ENCODE data around the gene MAMDC4. TPM values are rescaled to one million over a fixed set of nuclear protein-coding genes. Genes with fewer than 3 reads are reported as not detected.

Gene MAMDC4
- total RNA-seq, 1 donor from 2014 or later, result 0.52 TPM

DNA sequence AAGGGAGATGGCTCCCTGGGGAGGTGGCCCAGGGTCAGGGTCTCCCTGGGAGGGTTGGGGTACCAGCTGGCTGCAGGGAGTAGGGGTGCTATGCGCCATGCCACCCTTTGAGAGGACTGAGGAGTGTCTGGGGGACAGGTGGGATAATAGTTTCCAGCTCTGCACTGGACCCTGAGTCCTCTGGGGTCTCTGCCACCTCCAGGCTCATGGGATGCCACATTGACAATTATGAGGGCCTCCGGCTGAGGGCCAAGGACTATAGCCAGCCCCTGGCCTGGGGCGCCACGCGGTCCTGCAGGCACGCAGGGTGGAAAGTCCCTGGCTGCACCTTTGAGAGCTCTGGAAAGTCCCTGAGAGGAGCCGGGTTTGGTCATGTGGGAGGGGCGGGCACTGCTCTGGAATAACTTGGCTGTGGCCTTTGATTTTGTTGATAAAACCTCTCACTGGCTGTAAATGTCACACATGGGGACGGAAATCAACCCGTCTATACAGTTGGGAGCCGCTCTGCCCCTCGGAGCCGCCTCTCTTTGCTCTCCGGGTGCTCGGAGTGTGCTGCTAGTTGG lies 50.2 kb downstream of the MAMDC4 start:
- Histone ChIP-seq H3K9ac (ENCODE audit: low read depth in 1 of 3, low read length in 3 of 3) (peak overlapping the region; percentile 65 to 81 (median 68)), H3K27me3 (ENCODE audit: control insufficient read depth in 3 of 3, insufficient read depth in 3 of 3, low read length in 3 of 3) (no peaks in the 10 kb centered on the region), H3K36me3 (ENCODE audit: control insufficient read depth in 3 of 3, insufficient read depth in 3 of 3, low read length in 3 of 3) (peaks cover 19 to 23% (median 21%) of the 10 kb centered on the region in 3 donors), H3K9me3 (ENCODE audit: control insufficient read depth in 3 of 3, low read length in 3 of 3) (no peaks in the 10 kb centered on the region), H3K27ac (ENCODE audit: low read depth, low read length) (peak overlapping the region; percentile 81), H3K4me1 (ENCODE audit: control insufficient read depth in 3 of 3, insufficient read depth in 3 of 3, low read length in 3 of 3) (peaks cover 20 to 34% (median 30%) of the 10 kb centered on the region in 3 donors), H3K4me3 (ENCODE audit: low read length in 3 of 3) (peak overlapping the region; percentile 2 to 61 (median 56))

DNA sequence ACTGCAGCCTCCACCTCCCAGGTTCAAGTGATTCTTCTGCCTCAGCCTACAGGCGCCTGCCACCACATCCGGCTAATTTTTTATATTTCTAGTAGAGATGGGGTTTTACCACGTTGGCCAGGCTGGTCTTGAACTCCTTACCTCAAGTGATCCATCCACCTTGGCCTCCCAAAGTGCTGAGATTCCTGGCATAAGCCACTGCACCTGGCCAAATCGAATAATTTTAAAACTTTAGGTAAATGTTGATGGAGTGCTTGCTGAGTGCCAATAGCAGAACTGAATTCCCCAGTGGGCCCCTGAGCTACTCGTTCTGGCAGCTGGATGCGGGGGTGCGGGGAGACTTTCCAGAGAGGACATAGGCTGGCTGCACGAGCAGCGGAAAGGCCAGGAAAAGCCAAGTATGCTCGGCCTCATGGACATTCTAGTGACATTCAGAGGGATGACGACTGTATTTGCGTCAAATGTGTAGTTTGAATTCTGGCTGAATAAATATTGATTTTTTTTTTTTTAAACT lies 51.0 kb downstream of the MAMDC4 start:
- H3K9ac ChIP-seq (ENCODE audit: low read depth in 1 of 3, low read length in 3 of 3), result peak overlapping the region in 2 of 3 donors; percentile 65 to 81
- H3K36me3 ChIP-seq (ENCODE audit: control insufficient read depth in 3 of 3, insufficient read depth in 3 of 3, low read length in 3 of 3), result peaks cover 24 to 30% (median 28%) of the 10 kb centered on the region in 3 donors
- no peak overlapping the region for H3K4me3 ChIP-seq (ENCODE audit: low read length in 3 of 3)

GRCh38 chr9:136906266-136906665 lies 54.1 kb downstream of the MAMDC4 start:
- peaks cover 21 to 32% (median 24%) of the 10 kb centered on the region in 3 donors for H3K36me3 ChIP-seq (ENCODE audit: control insufficient read depth in 3 of 3, insufficient read depth in 3 of 3, low read length in 3 of 3)
- H3K9ac ChIP-seq (ENCODE audit: low read depth in 1 of 3, low read length in 3 of 3), result no peak overlapping the region
- no peaks in the 10 kb centered on the region for H3K9me3 ChIP-seq (ENCODE audit: control insufficient read depth in 3 of 3, low read length in 3 of 3)
- H3K27me3 ChIP-seq (ENCODE audit: control insufficient read depth in 3 of 3, insufficient read depth in 3 of 3, low read length in 3 of 3), result no peaks in the 10 kb centered on the region
- H3K4me3 ChIP-seq (ENCODE audit: low read length in 3 of 3), result no peak overlapping the region
- H3K27ac ChIP-seq (ENCODE audit: low read depth, low read length), result no peak overlapping the region
- peaks cover 14 to 23% (median 21%) of the 10 kb centered on the region in 3 donors for H3K4me1 ChIP-seq (ENCODE audit: control insufficient read depth in 3 of 3, insufficient read depth in 3 of 3, low read length in 3 of 3)

More for the DNA sequence above, 51.0 kb downstream of the MAMDC4 start:
- Histone ChIP-seq H3K9me3 (ENCODE audit: control insufficient read depth in 3 of 3, low read length in 3 of 3) (no peaks in the 10 kb centered on the region), H3K27ac (ENCODE audit: low read depth, low read length) (peak overlapping the region; percentile 81), H3K4me1 (ENCODE audit: control insufficient read depth in 3 of 3, insufficient read depth in 3 of 3, low read length in 3 of 3) (peaks cover 20 to 34% (median 30%) of the 10 kb centered on the region in 3 donors), H3K27me3 (ENCODE audit: control insufficient read depth in 3 of 3, insufficient read depth in 3 of 3, low read length in 3 of 3) (no peaks in the 10 kb centered on the region)

DNA sequence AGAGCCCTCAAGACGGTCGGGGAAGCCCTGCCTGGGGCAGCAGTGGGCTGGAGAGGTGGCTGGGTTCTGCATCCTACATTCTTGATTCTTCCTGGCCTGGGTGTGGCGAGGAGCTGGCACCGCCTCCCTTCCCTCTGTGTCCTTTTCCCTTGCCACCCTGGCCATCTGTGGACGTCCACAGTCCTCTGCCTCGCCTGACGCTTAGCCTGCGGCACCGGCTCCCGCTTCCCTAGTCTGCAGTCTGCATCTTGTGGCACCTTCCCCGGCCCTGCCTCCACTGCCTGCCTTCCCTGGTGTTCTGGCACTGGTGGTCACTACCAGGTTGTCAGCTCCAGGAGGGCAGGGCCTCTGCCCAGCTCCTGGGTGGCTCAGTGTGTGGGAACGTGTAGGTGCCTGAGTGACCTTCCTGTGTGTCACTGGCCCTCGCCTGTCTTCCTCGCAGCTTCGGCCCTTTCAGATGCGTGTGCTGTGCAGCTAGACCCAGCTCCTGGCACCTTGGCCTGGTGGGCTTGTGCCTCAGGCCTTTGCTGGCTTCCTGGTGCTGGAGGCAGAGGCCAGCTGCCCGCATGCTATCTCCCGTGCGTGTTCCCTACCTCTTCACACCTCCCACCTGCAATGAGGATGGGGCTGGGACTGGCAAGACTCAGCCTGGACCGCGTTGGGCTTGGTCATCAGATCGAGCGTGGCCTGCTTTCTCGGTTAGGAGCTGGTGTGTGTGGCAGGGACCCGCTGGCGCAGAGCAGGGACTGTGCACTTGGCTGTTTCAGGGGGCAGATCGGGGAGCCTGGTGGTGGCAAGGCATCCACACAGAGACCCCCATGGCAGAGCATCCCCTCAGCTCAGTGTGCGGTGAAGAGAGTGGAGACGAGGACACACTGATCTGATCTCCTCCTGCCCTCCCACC lies 55.1 kb downstream of the MAMDC4 start:
- no peak overlapping the region for H3K4me3 ChIP-seq (ENCODE audit: low read length in 3 of 3)
- peaks cover 5 to 13% (median 11%) of the 10 kb centered on the region in 3 donors for H3K4me1 ChIP-seq (ENCODE audit: control insufficient read depth in 3 of 3, insufficient read depth in 3 of 3, low read length in 3 of 3)
- H3K36me3 ChIP-seq (ENCODE audit: control insufficient read depth in 3 of 3, insufficient read depth in 3 of 3, low read length in 3 of 3), result peaks cover 21 to 32% (median 26%) of the 10 kb centered on the region in 3 donors
- H3K27ac ChIP-seq (ENCODE audit: low read depth, low read length), result no peak overlapping the region
- H3K27me3 ChIP-seq (ENCODE audit: control insufficient read depth in 3 of 3, insufficient read depth in 3 of 3, low read length in 3 of 3), result no peaks in the 10 kb centered on the region
- no peaks in the 10 kb centered on the region for H3K9me3 ChIP-seq (ENCODE audit: control insufficient read depth in 3 of 3, low read length in 3 of 3)
- H3K9ac ChIP-seq (ENCODE audit: low read depth in 1 of 3, low read length in 3 of 3), result no peak overlapping the region

Small RNA genes within 50 kb of the gene (small RNA-seq; reads per million reads assigned to genes)
- gene MIR4292 (not detected), gene MIR4479 (0.12 reads per million)

Other genes with a start within 250 kb of the MAMDC4 start
- 51.7 TPM for gene EGFL7, start 189.4 kb upstream of the MAMDC4 start, total RNA-seq
- gene AGPAT2, start 164.9 kb upstream of the MAMDC4 start, total RNA-seq, result 27.1 TPM
- 11.0 TPM for gene DIPK1B, start 139.8 kb upstream of the MAMDC4 start, total RNA-seq
- 2.1 TPM for gene LCN10, start 109.4 kb upstream of the MAMDC4 start, total RNA-seq
- not detected for gene LCN6, start 103.8 kb upstream of the MAMDC4 start, total RNA-seq
- gene LCN8, start 94.1 kb upstream of the MAMDC4 start, total RNA-seq, result not detected
- gene LCN15, start 87.8 kb upstream of the MAMDC4 start, total RNA-seq, result not detected
- 28.7 TPM for gene TMEM141, start 61.0 kb upstream of the MAMDC4 start, total RNA-seq
- gene CCDC183, start 56.0 kb upstream of the MAMDC4 start, total RNA-seq, result 1.0 TPM
- 34.4 TPM for gene RABL6, start 44.4 kb upstream of the MAMDC4 start, total RNA-seq
- 0.52 TPM for gene AJM1, start 9.9 kb upstream of the MAMDC4 start, total RNA-seq
- 109 TPM for gene PHPT1, start 2.9 kb upstream of the MAMDC4 start, total RNA-seq
- 196 TPM for gene EDF1, start 14.0 kb downstream of the MAMDC4 start, total RNA-seq
- gene TRAF2, start 34.2 kb downstream of the MAMDC4 start, total RNA-seq, result 4.7 TPM
- gene FBXW5, start 92.4 kb downstream of the MAMDC4 start, total RNA-seq, result 45.4 TPM
- gene C8G, start 92.9 kb downstream of the MAMDC4 start, total RNA-seq, result not detected
- not detected for gene LCN12, start 99.9 kb downstream of the MAMDC4 start, total RNA-seq
- gene PTGDS, start 125.2 kb downstream of the MAMDC4 start, total RNA-seq, result 4.2 TPM
- under 0.01 TPM for gene LCNL1, start 130.6 kb downstream of the MAMDC4 start, total RNA-seq
- gene PAXX, start 140.1 kb downstream of the MAMDC4 start, total RNA-seq, result 2.1 TPM
- gene CLIC3, start 144.2 kb downstream of the MAMDC4 start, total RNA-seq, result not detected
- 5.2 TPM for gene ABCA2, start 175.9 kb downstream of the MAMDC4 start, total RNA-seq
- not detected for gene FUT7, start 179.7 kb downstream of the MAMDC4 start, total RNA-seq
- gene NPDC1, start 193.8 kb downstream of the MAMDC4 start, total RNA-seq, result 5.7 TPM
- gene ENTPD2, start 201.7 kb downstream of the MAMDC4 start, total RNA-seq, result 5.2 TPM
- gene SAPCD2, start 218.2 kb downstream of the MAMDC4 start, total RNA-seq, result 1.0 TPM
- gene UAP1L1, start 225.2 kb downstream of the MAMDC4 start, total RNA-seq, result 1.0 TPM
- 31.8 TPM for gene MAN1B1, start 234.6 kb downstream of the MAMDC4 start, total RNA-seq

Data from skeletal muscle tissue (tissue), 5 donors.